Esophagus squamous epithelium (tissue), 5 donors: ENCODE data around the gene HNRNPM. TPM values are rescaled to one million over a fixed set of nuclear protein-coding genes. Genes with fewer than 3 reads are reported as not detected.

Experiments used
- DNase-seq: peaks from one replicate; lab custom pipeline; 2025; lab: John Stamatoyannopoulos, UW
- H3K27ac ChIP-seq, 4 donors: fragments of 200-600 bp; sonication (generic); one replicate each; pipeline ENCODE4 v1.5.1; 2016 to 2019; ENCODE audit warnings: mild to moderate bottlenecking in 1 of 4
- H3K27me3 ChIP-seq, 4 donors: fragments of 200-600 bp; sonication (generic); 1 replicate in 3 of 4; 2 replicates in 1 of 4; pipeline versions ENCODE4 v1.5.1 to v1.6.0; 2017 to 2021; ENCODE audit warnings: antibody characterized with exemption in 1 of 4
- H3K36me3 ChIP-seq, 3 donors: fragments of 200-600 bp; sonication (generic); one replicate each; pipeline ENCODE4 v1.5.1; 2016 to 2019
- H3K4me1 ChIP-seq, 3 donors: fragments of 200-600 bp; sonication (generic); one replicate each; pipeline ENCODE4 v1.5.1; 2017 to 2019
- H3K4me3 ChIP-seq, 4 donors: fragments of 200-600 bp; sonication (generic); 1 replicate in 3 of 4; 2 replicates in 1 of 4; pipeline ENCODE4 v1.5.1; 2016 to 2019; ENCODE audit warnings: mild to moderate bottlenecking in 2 of 4, moderate library complexity in 1 of 4
- H3K9me3 ChIP-seq, 3 donors: fragments of 200-600 bp; sonication (generic); one replicate each; pipeline ENCODE4 v1.5.1; 2016 to 2019
- POLR2A ChIP-seq, 4 donors: fragments of 450-650 bp; IDR thresholded peaks; one replicate each; pipeline ENCODE4 v1.6.1; 2017; ENCODE audit warnings: antibody characterized with exemption in 4 of 4, mild to moderate bottlenecking in 4 of 4, moderate library complexity in 3 of 4
- WGBS, 2 donors: methylation state at CpG; one replicate each; pipeline ENCODE4 v1.1.5; 2018; 5-methylcytosine and 5-hydroxymethylcytosine counted together
- intact Hi-C: fragments of 100-400 bp; cut with DNase I; formaldehyde crosslinking; loops from one replicate; pipeline ENCODE4 v1.15.0; 2022
- total RNA-seq, 4 donors: library from RNA; depleted of rRNA; stranded (reverse); fragments of >200 nt; gene quantifications; one replicate each; pipeline ENCODE4 v1.1.0, GENCODE V29; 2016
- TF ChIP-seq, protein P1 (sequence below), 6 experiments: fragments of 450-650 bp in 4 of 6; fragments of 200-600 bp in 2 of 6; sonication (generic) in 2 of 6; IDR thresholded peaks; one replicate each; pipeline ENCODE4 v1.5.1; 2016 to 2019; ENCODE audit warnings: antibody characterized with exemption in 6 of 6, mild to moderate bottlenecking in 4 of 6, moderate library complexity in 4 of 6
- donor health status: DM: yes; HTN: yes; CAD: no.

Gene HNRNPM
- total RNA-seq, 4 donors from 2014 or later = 102 to 162 (median 128) TPM

DNA sequence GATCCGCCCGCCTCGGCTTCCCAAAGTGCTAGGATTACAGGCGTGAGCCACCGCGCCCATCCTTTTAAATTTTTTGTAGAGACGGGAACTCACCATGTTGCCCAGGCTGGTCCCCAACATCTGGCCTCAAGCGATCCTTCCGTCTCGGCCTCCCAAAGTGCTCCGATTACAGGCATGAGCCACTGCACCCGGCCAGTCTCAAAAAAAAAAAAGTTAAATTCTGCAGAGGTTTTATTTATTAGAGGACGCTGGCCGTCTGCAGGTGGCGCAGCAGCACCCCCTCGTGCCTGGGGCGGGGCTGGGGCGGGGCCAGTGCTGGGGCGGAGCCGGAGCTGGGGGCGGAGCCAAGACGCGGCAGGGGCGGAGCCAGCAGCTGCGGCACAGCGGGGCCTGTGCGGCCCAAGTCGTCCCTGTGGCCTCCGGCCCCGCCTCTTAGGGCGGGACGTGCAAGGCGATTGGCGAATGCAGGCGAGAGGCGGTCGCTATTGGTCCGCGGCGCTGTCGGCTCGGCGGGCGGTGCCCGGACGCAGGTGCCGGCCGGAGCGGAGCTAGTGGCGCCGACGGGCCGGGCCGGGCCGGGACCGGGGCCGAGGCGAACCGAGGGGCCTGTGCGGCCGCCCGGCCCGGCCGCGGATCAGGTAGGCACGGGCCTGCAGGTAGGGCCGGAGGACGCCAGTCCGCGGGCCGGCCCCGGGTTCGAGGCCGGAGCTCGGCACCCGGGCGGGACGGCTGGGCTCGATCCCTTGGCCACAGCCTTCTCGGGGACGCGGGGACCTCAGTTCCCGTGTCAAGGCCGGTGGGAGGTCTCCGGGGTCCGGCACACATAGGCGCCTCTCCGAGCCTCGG is 31.8 kb upstream of the HNRNPM start, which contains the start of gene MARCHF2:
TSS of gene MARCHF2 (plus strand) at position 523 of the 846 bp plus-strand sequence. CDS start 8,536 bp downstream, outside the sequence.
- Histone ChIP-seq H3K9me3 (no peaks in the 10 kb centered on the region), H3K4me1 (peaks cover 3 to 56% (median 34%) of the 10 kb centered on the region in 3 donors), H3K4me3 (peak within 1 kb of the TSS; percentile 67 to 98 (median 70)), H3K27ac (peak within 1 kb of the TSS; percentile 69 to 89 (median 85)), H3K36me3 (no peaks in the 10 kb centered on the region), H3K27me3 (no peaks in the 10 kb centered on the region)
- DNase-seq = peak; percentile 80
- 8 to 13% methylated on average over 11 to 15 of the region's 89 CpGs for WGBS, 2 donors
- intact Hi-C loops = no loop called here
- peak in 3 of 4 donors; percentile 18 to 65 (median 60) for TF ChIP-seq POLR2A (IDR thresholded peaks at IDR 0.05)
- TF ChIP-seq, protein P1, sequence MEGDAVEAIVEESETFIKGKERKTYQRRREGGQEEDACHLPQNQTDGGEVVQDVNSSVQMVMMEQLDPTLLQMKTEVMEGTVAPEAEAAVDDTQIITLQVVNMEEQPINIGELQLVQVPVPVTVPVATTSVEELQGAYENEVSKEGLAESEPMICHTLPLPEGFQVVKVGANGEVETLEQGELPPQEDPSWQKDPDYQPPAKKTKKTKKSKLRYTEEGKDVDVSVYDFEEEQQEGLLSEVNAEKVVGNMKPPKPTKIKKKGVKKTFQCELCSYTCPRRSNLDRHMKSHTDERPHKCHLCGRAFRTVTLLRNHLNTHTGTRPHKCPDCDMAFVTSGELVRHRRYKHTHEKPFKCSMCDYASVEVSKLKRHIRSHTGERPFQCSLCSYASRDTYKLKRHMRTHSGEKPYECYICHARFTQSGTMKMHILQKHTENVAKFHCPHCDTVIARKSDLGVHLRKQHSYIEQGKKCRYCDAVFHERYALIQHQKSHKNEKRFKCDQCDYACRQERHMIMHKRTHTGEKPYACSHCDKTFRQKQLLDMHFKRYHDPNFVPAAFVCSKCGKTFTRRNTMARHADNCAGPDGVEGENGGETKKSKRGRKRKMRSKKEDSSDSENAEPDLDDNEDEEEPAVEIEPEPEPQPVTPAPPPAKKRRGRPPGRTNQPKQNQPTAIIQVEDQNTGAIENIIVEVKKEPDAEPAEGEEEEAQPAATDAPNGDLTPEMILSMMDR (IDR thresholded peaks at IDR 0.05) = peak; percentile 56 to 79 (median 64)

DNA sequence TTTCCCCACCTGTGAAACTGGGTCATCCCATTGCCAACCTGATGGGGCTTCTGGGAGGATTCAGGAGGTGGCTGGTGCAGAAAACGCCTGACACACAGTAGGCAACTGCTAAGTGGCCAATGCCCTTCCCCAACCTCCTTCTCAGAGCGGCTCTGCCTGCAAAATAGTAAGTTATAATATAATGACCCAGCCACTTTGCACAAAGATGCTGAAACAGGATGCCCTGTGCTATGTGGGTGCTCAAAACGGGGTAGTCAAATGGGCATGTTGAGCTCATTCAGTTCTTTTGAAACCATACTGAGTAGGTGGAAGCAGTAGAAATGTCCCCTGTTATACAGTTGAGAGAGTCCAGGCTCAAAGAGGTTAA is 31.2 kb upstream of the HNRNPM start:
- H3K27me3 ChIP-seq = no peaks in the 10 kb centered on the region
- 8 to 11% methylated on average over 1 to 3 of the region's 3 CpGs for WGBS, 2 donors
- peak overlapping the region; percentile 69 to 89 (median 85) for H3K27ac ChIP-seq
- no peak for DNase-seq
- intact Hi-C loops = no loop called here
- no peak for TF ChIP-seq POLR2A (IDR thresholded peaks at IDR 0.05)
- TF ChIP-seq, protein P1 (IDR thresholded peaks at IDR 0.05) = no peak
- H3K4me1 ChIP-seq = peaks cover 6 to 62% (median 38%) of the 10 kb centered on the region in 3 donors
- H3K9me3 ChIP-seq = no peaks in the 10 kb centered on the region
- no peaks in the 10 kb centered on the region for H3K36me3 ChIP-seq
- peak overlapping the region; percentile 67 to 98 (median 70) for H3K4me3 ChIP-seq

DNA sequence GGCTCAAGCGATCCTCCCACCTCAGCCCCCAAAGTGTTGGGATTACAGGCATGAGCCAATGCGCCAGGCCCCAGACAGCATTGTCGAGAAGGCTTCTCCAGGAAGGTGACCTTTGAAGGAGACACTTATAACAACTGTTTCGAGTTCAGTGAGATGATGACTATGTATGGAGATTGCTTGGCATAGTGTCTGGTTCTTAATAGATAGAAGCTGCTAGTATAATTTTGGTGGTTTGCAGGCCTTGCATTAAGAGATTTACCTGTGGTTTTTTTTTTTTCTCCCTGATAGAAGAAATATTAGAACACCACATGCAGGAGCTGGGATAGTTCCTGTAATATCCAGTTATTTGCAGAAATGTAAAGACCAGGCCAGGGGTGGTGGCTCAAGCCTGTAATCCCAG is 28.0 kb upstream of the HNRNPM start:
- Histone ChIP-seq H3K4me1 (peaks cover 6 to 60% (median 38%) of the 10 kb centered on the region in 3 donors), H3K27me3 (no peaks in the 10 kb centered on the region), H3K27ac (peak overlapping the region in 3 of 4 donors; percentile 38 to 55 (median 39)), H3K9me3 (no peaks in the 10 kb centered on the region), H3K36me3 (peaks cover 0 to 3% (median 0%) of the 10 kb centered on the region in 3 donors), H3K4me3 (no peak overlapping the region)
- no peak for DNase-seq
- WGBS, 2 donors = 66 to 75% methylated on average over 2 to 4 of the region's 4 CpGs
- no peak for TF ChIP-seq POLR2A (IDR thresholded peaks at IDR 0.05)
- TF ChIP-seq, protein P1 (IDR thresholded peaks at IDR 0.05) = no peak
- intact Hi-C loops = no loop called here

DNA sequence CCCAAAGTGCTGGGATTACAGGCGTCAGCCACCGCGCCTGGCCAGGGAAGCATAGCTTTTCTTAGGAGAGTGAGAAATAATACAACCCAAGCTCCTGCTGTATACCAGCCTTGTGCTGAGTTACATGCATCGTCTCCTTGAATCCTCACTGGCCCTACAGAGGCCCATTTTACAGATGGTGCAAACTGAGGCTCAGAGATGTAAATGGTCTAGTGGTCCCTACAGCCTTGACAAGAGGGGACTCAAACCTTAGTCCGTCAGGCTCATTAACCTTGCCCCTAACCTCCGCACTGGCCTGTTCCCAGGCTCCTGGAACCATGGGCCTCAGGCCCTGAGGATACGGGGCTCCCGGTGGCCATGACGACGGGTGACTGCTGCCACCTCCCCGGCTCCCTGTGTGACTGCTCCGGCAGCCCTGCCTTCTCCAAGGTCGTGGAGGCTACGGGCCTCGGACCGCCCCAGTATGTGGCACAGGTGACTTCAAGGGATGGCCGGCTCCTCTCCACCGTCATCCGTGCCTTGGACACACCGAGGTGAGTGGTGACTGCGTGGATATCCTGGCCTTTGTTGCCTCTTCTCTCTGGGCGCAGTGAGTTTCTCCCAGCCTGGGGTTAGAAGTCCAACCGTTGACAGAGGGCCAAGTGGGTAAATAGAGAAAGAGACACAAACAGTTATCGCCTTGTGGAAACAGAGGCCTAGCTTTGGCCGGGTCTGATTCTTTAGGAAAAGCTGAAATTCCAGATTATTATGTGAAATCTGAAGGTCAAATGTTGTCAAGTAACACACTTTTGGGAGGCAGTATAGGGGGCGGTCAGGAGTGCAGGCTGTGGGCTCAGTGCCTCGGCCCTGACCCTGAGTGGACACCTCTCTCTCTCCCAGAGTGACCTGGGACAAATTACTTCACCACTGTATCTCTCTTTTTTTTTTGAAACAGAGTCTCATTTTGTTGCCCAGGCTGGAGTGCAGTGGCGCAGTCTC is 23.0 kb upstream of the HNRNPM start:
- no peaks in the 10 kb centered on the region for H3K27me3 ChIP-seq
- TF ChIP-seq POLR2A (IDR thresholded peaks at IDR 0.05) = no peak
- TF ChIP-seq, protein P1 (IDR thresholded peaks at IDR 0.05) = no peak
- H3K27ac ChIP-seq = no peak overlapping the region
- H3K9me3 ChIP-seq = no peaks in the 10 kb centered on the region
- no peak for DNase-seq
- peaks cover 0 to 20% (median 0%) of the 10 kb centered on the region in 3 donors for H3K36me3 ChIP-seq
- intact Hi-C loops = no loop called here
- WGBS, 2 donors = 89 to 92% methylated on average over 8 to 27 of the region's 28 CpGs
- no peak overlapping the region for H3K4me3 ChIP-seq
- peaks cover 15 to 44% (median 29%) of the 10 kb centered on the region in 3 donors for H3K4me1 ChIP-seq
